ENCODE results near the gene INPP5B.

INPP5B gene

DNA sequence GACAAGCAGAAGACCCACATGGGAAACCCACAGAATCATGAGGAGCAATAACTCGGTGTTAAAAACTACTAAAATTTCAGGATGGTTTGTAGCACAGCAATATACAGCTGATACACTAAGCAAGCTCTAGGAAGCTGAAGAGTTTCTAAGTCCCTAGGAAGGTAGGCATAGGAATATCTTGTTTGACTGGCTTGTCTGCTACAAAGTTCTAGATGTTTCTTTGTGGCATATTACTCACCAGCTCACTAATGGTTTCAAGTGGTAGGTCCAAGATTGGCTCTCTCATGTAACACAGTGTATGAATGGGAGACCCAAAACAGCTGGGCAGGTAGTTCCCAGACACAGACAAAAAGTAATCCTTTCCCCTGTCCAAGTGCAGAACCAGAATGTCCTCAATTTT, 74.2 kb downstream of the INPP5B start:
- no peak for DNase-seq (ENCODE audit: low spot score)

DNA sequence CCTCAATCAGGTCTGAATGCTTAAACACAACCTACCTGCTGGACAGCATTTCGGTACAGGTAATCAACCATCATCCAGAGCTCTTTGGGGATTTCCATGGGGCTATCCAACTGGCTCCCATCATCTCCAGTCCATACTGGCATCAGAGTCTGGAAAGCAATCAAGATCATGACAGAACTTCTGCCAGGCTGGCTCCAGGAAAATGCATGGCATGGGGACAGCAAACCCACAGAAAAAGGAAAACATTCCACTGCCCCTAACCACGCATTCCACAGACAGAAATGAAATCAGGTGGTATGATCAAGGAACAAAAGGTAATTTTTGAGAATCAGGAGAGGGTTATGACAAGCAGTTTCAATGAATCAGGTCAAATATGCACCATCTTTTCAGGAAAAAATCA, 78.4 kb downstream of the INPP5B start:
- no peak for DNase-seq (ENCODE audit: low spot score)

DNA sequence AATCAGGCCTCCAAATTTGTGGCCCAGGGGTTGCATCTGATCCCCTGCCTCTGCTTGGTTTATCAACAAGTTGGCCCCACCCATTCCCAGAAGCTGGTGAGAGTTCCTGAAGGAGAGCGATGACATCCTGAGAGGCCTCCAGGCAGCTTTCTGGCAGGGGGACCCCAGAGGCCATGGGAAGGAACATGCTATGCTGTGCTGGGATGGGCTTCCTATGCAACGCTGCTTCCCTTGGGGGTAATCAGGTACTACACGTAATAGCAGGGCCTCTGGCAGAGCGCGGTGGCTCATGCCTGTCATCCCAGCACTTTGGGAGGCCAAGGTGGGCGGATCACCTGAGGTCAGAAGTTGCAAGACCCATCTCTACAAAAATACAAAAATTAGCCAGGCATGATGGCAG, 79.1 kb downstream of the INPP5B start:
- no peak for DNase-seq (ENCODE audit: low spot score)

DNA sequence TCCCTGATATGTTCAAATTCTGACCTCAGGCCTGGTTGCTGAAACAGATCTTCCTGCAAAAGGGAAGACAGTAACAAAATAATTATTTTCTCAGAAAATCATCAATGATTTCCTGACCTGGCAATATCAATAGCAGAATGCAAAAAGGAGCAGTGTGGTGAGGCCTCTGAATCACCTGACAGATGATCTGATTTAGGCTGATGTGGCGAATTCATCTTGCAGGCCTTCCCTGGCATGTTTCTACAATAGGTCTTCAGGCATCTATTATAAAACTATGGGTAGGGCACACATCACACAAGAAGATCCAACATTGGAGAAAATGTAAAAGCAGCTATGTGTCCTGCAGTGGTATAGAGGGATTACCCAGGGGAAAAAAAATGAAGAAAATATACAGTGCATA, 80.4 kb downstream of the INPP5B start:
- no peak for DNase-seq (ENCODE audit: low spot score)

DNA sequence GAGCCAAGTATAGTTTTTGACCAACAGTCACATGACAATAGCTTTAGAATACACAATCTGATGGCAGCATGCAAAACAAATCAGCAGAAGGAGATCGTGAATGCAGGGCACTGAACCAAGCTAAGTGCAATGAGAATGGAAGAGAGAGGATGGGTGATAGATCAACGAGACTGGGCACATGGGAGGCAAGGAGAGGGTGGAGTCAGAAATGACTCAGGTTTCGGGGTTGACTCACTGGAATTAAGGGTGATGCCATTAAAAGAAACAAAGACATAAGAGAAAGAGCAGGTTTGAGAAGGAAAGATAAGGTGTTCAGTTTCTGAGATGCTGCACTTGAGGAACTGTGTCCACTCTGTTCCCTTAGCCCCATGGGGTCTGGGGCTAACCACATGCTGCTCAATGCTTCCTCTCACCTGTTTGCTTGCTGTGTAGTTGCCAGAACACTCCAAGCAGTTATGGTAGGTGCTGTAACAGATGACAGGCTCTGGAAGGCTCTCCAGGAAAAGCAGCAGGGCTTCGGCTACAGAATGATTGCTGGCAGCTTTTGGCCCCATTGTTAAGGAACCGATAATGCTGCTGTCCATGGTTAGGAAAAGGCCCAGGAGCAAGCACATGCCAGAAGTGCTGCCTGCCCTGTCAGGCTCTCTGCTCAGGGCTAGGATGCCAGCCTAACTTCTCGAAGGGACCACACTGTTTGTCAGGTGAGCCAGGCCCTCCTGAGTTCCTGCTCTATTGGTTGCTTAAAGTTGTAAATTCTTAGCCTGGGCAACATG, 81.3 kb downstream of the INPP5B start:
- peak; percentile 59 for DNase-seq (ENCODE audit: low spot score)

DNA sequence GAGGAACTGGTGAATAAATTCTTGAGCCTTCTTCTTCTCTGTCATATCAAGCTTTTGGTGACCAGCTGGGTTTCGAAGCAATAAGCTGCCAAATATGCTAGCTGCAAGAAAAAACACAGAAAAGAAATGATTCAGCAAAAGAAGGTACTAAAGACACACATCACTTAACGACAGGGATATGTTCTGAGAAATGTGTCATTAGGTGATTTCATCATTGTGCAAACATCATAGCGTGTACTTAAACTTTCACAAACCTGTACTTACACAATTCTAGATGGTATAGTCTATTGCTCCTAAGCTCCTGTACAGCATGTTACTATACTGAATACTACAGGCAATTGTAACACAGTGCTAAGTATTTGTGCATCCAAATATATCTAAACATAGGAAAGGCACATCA, 84.5 kb downstream of the INPP5B start:
- no peak for DNase-seq (ENCODE audit: low spot score)

DNA sequence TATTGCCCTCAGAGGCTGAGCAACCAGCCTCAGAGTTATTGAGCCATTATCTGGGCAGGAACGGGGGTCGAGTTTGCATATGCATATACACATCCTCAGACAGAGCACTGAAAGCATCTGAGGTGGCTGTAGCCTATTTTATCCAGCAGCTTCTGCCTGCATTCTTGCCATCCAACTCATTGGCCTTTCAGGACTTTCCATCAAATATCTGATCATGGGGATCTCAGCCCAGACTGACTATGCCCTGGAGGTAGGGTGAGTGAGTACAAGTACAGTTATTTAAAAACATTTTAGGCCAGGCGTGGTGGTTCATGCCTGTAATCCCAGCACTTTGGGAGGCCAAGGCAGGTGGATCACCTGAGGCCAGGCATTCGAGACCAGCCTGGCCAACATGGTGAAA, 85.7 kb downstream of the INPP5B start:
- DNase-seq (ENCODE audit: low spot score) = no peak

DNA sequence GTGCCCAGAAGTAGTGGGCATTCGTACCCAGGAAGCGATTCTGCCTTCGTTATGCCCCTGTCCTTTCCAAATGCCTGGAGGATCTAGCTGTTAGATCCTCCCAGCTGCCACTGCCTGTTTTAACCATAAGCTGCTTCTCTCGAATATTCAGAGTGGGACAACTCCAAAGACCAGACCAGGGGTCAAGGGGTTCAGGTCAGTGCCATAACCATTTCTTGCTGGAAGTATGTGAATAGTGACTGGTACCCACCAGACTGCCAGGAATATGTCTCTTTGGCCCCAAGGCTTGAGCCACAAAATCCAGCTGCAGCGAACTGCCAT, 86.5 kb downstream of the INPP5B start:
- no peak for DNase-seq (ENCODE audit: low spot score)

DNA sequence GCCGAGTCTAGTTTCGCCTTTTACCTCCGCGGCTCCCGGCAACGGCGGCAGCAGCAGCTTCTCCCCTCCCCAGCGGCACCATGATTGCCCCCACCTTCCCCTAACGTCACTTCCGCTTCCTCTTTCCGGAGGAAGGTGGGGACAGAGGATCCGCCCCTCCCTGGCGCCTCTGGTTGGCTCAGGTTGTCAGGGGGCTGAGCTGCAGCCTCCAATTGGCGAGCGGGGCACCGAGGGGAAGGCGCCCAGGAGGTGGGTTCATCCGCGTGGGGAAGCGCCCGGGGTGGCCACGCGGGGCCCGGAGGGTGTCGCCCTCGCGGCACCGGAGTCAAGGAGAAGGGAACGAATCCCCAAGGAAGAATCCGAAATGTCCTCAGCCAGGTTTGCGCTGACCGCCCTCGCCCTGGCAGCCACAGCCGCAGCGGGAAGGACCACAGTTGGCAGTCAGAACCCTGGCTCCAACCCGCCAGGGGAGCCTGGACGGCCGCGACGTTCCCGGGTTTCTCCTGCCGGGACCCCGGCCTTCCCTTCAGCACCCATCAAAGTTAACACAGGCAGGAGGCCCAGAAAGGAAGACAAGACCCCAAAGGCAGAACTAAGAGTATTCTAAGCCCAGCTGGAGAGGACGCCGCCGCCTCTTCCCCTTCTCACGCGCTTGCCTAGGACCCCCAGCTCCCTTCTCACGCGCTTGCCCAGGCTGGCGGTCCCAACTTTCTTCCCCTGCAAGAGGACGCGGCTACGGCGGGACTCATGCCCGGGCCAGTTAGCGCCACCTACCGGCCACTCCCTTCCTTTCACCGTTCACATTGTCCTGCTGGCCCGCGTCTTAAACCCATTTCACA, 87.1 kb downstream of the INPP5B start, which contains the start of gene MTF1:
Gene MTF1, minus strand, starts transcription at position 86 of the 839 bp plus-strand sequence. CDS start 1,934 bp downstream, outside the sequence.
- peak; percentile 99 for DNase-seq (ENCODE audit: low spot score)

DNA sequence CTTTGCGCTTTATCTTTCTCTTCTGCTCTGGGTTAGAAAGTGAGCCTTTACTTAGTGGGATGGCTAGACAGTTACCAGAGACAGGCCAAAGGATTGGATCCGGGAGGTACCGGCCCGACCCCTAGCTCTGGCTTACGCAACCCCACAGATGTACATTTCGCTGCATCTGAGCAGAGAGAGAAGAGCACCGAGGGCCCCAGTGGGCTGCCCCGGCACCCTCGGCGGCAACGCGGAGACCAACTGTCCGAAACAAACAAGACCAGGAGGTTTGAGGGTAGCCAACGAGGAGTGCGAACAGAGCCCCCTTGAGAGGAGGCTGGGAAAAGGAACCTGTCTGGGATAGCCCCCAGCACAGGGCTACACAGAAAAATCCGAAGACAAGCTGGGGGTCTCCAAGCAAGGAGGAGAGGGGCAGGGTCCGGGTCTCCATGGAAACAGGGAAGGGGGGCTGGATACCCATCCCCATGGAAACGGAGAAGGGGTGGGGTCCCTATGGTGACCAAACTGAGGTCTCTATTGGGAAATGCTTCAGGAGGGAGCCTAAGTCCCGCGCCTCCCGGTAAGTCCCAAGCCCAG, 87.8 kb downstream of the INPP5B start:
- peak; percentile 59 for DNase-seq (ENCODE audit: low spot score)

DNA sequence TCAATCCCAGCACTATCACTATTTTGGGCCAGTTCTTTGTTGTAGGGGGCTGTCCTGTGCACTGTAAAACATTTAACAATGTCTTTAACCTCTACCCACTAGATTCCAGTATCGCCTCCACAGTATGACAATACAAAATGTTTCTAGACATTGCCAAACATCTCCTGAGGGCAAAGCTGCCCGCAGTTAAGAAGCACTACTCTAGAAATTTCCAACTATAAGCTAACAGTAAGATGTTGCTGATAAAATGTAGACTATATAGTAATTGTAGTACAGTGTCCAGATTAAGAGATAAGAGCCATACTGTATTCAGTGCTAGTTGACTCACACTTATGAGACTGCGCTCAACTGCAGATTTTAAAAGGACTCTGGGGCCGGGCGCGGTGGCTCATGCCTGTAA, 92.4 kb downstream of the INPP5B start:
- no peak for DNase-seq (ENCODE audit: low spot score)

DNA sequence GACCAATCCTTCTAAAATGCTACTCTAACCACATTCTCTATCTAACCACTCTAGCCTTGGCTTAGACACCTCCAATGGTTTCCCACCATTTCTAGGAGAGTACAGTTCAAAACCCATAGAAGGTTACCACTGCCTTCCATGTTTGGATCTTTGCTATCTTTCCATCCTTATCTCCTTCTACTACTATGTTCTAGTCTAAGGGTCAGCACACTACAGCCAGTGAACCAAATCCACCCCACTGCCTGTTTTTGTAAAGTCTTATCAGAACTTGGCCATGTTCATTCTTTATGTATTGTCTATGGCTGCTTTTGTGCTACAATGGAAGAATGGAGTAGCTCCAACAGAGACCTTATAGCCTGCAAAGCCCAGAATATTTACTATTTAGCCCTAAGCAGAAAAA, 93.7 kb downstream of the INPP5B start:
- no peak for DNase-seq (ENCODE audit: low spot score)

DNA sequence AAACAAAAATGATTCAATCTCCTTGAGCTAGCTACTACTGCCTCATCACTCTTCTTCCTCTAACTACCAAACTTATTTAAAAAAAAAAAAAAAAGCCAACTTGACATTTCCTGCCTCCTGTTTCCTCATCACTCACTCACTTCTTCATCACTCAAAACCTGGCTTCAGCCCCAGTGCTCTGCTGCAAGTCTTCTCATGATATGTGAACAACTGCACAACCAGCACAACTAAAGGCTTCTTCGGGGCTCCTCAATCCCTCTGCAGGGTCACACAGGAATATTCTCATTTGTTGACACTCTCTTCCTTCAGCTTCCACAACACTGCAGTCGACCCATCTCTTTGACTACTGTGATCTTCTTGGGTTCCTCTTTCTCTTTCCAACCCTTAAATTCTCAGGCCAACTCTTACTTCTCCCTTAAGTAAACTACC, 95.1 kb downstream of the INPP5B start:
- no peak for DNase-seq (ENCODE audit: low spot score)

DNA sequence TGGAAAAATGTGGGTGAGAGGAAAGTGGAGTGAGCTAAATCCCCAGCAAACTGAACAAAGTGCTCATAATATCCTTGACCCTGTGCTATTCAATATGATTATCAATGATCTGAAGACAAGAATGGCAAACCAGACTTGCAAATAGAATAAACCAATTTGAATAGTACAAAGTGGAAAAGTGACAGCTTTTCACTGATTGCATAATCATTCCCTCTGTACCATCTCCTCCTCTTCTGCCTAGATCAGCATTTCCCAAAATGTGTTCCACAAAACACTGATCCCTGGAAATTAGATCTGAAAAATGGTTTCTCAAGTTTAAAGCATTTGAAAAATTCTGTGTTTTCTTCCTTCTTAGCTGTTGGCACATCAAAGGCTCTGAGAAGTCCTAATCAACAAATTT, 95.6 kb downstream of the INPP5B start:
- DNase-seq (ENCODE audit: low spot score) = no peak

DNA sequence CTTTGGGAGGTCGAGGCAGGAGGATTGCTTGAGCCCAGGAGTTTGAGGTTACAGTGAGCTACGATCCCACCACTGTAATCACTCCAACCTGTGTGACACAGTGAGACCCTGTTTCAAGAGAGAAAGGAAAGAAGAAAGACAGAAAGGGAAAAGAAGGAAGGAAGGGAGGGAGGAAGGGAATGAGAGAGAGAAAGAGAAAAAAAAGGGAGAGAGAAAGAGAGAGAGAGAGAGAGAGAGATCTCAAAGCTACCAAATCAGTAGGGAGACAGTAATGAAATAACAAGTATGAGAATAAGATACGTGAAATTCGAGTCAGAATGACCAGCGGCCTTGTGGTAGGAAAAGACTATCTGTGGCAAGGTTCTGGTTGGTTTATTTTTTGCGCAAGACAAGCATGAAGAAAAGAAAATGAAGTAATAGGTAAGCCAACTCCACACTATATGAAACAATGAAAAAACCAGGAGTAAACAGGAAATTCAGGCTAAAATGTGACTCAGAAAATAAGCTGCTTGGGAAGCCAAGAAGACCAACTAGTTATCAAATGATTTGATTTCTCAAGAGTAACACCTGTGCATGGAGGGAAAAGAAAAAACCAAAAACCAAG, 96.4 kb downstream of the INPP5B start:
- DNase-seq (ENCODE audit: low spot score) = no peak

DNA sequence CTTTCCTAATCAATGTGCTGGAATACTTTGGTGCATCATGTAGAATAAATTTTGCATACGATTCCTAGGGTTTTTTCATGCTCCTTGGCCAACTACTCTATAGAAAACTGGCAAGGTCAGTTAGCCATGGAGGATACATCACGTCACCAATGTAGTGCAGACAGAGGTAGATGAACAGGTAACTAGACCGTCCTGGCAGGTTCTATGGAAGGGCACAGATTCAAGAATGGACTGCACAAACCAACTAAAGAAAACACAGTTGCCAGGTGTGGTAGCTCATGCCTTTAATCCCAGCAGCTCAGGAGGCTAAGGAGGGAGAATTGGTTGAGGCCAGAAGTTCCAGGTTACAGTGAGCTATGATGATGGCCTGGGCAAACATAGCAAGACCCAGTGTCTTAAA, 97.4 kb downstream of the INPP5B start:
- no peak for DNase-seq (ENCODE audit: low spot score)

DNA sequence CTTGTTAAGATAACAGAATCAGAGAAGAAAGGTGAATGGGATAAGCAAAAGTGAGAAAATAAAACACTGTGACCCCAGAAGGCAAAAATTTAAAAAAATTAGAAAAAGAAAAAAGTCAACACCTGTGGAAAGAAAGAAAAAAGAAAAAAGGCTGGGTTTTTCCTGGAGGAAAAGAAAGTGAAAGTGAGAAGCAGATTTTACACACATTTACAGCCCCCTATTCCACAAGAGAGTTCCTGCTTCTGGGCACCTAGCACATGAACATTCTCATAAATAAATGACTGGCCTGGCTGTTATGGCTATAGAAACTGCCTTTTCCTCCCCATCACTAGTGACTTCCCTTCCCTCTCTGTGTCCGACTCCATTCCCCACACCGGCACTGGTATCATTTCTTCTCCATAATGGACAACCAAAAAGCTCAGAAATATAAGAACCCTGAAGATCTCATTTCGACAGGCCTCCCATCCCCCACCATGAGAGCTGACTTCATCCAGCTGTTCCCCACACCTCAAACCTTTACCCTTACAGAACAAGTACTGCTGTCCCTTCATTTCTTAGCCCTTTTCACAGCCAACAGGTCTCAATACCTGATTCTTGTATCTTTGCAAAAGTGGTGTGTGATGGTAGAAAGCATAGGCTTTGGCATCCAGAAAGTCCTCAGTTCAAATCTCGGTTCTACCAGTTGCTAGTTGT, 100.1 kb downstream of the INPP5B start:
- DNase-seq (ENCODE audit: low spot score) = no peak

DNA sequence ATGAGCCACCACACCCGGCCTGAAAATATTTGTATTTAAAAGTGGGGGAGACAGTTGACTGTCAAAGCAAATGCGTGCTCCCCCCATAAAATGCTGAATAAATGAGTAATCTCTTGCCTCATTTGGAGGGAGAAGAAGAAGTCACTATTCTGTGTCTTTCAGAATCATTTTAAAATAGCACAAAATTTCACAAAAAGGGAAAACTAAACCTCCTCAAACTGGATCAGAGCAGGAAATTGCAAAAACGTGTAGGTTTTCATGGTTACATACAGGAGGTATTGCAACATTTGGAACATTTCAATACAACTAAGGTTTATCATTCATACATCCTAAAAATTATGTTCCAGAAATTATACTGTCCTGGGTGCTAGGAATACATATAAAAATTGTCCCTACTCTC, 101.1 kb downstream of the INPP5B start:
- no peak for DNase-seq (ENCODE audit: low spot score)

DNA sequence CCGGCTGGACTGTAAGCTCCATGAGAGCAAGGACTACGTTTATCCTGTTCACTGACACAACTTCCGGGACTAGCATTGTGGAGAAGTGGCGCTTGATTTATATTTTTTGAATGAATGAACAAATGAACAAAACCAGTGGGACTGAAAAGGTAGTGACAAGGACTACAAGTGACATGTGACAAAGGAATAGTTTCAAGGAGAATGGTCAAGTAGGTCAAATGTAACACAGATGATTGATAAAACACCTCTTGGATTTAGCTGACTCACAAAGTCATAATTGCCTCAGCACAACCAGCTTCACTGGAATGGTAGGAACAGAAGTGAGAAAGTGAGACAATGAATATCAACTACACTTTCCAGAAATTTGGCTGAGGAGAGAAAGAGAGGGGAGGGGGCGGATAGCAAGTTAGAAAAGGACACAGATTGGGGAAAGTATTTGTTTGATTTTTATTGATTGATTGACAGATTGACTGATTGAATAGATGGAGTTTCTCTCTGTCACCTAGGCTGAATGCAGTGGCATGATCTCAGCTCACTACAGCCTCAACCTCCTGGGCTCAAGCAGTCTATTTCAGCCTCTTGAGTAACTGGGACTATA, 101.7 kb downstream of the INPP5B start:
- DNase-seq (ENCODE audit: low spot score) = no peak

DNA sequence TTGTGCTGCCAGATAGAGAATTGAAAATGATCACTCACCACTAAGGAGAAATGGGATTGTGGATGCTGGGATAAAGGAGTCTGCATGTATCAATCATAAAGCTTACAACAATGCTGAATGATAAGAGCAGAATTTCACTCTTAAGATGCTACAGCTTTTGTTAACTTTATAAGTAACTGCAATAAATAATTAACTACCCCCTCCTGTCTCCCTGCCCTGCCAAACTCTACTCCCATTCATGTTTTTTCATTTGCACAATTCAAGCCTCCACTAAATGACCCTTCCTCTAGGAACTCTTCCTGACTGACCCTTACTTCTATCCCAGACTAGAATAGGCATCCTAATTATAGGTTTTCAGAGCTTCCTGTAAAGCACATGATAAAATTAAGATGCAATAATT, 102.3 kb downstream of the INPP5B start:
- DNase-seq (ENCODE audit: low spot score) = no peak

DNA sequence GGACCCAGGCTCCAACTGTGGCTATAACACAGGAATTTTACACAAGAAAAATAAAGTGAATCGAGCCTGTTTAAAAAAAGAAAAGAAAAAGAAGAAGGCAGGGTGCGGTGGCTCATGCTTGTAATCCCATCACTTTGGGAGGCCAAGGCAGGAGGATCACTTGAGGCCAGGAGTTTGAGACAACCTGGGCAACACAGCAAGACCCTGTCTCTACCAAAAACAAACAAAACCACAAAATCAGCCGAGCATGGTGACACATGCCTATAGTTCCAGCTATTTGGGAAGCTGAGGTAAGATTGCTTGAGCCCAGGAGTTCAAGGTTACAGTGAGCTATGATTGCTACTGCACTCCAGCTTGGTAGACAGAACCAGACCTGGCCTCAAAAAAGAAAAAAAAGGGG, 105.2 kb downstream of the INPP5B start:
- no peak for DNase-seq (ENCODE audit: low spot score)

DNA sequence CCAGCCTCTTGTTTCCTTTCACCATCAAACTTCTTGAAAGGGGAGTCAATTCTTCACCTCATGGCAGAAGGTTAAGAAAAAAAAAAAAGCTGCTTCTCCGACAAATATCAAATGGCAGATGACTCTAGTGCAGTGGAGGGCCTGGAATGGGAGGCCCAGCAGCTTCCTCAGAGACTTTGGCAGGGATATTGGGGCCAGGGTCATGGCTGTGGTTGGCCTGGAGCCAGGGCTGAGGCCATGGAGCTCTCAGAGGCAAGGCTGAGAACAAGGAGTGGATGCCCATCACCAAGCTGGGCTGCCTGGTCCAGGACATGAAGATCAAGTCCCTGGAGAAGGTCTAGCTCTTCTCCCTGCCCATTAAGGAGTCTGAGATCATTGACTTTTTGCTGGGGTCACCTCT, 106.1 kb downstream of the INPP5B start:
- DNase-seq (ENCODE audit: low spot score) = no peak

All from AG20443 (cell line).